Neural progenitor cell (in vitro differentiated cells): ENCODE measurements around the gene IRS1. TPM values are rescaled to one million over a fixed set of nuclear protein-coding genes. Genes with fewer than 3 reads are reported as not detected.

Source experiments
- DNase-seq: peaks from one replicate; pipeline ENCODE4 v3.0.0-alpha.2; 2016; ENCODE audit warnings: low spot score
- H2AFZ ChIP-seq: fragments of 200-600 bp; sonication (generic); replicated peaks from 2 replicates; pipeline ENCODE4 v1.6.1; 2016; ENCODE audit warnings: antibody characterized with exemption
- H3F3A ChIP-seq: fragments of 200-600 bp; sonication (generic); 2 replicates; pipeline ENCODE4 v1.6.1; 2016; ENCODE audit warnings: antibody characterized with exemption, low read depth
- H3K27ac ChIP-seq: fragments of 200-600 bp; sonication (generic); 2 replicates; pipeline ENCODE4 v1.5.1; 2016; ENCODE audit warnings: mild to moderate bottlenecking
- H3K27me3 ChIP-seq: fragments of 200-600 bp; sonication (generic); 2 replicates; pipeline ENCODE4 v1.6.1; 2016; ENCODE audit warnings: mild to moderate bottlenecking, moderate library complexity
- H3K36me3 ChIP-seq: fragments of 200-600 bp; sonication (generic); 2 replicates; pipeline ENCODE4 v1.5.1; 2016
- H3K4me1 ChIP-seq: fragments of 200-600 bp; sonication (generic); 2 replicates; pipeline ENCODE4 v1.6.1; 2016; ENCODE audit warnings: mixed run types
- H3K4me2 ChIP-seq: fragments of 200-600 bp; sonication (generic); 2 replicates; pipeline ENCODE4 v1.6.1; 2016
- H3K4me3 ChIP-seq: fragments of 200-600 bp; sonication (generic); 2 replicates; pipeline ENCODE4 v1.5.1; 2016
- H3K79me2 ChIP-seq: fragments of 200-600 bp; sonication (generic); 2 replicates; pipeline ENCODE4 v1.6.1; 2016; ENCODE audit warnings: low read depth
- H3K9ac ChIP-seq: fragments of 200-600 bp; sonication (generic); 2 replicates; pipeline ENCODE4 v1.6.1; 2016
- H3K9me3 ChIP-seq: fragments of 200-600 bp; sonication (generic); 2 replicates; pipeline ENCODE4 v1.5.1; 2016; ENCODE audit warnings: low read depth
- H4K20me1 ChIP-seq: fragments of 200-600 bp; sonication (generic); 2 replicates; pipeline ENCODE4 v1.6.1; 2016; ENCODE audit warnings: low read depth
- H3K27ac Mint-ChIP-seq: 3 replicates; pipeline ENCODE4 v1.8.0; 2021; ENCODE audit warnings: mixed read lengths
- H3K27me3 Mint-ChIP-seq: 2 replicates; pipeline ENCODE4 v1.8.0; 2022; ENCODE audit warnings: low read depth, mild to moderate bottlenecking, inconsistent platforms, moderate library complexity, mixed read lengths; ENCODE audit not compliant: insufficient read depth
- H3K36me3 Mint-ChIP-seq: 3 replicates; pipeline ENCODE4 v1.8.0; 2021; ENCODE audit warnings: mixed read lengths
- H3K4me1 Mint-ChIP-seq: 3 replicates; pipeline ENCODE4 v1.8.0; 2021; ENCODE audit warnings: mixed read lengths
- H3K4me3 Mint-ChIP-seq: 3 replicates; pipeline ENCODE4 v1.8.0; 2021; ENCODE audit warnings: mild to moderate bottlenecking, moderate library complexity, mixed read lengths
- H3K9me3 Mint-ChIP-seq: 3 replicates; pipeline ENCODE4 v1.8.0; 2020; ENCODE audit warnings: mixed read lengths
- EZH2 ChIP-seq: fragments of 200-600 bp; sonication (generic); IDR thresholded peaks from 2 replicates; pipeline ENCODE4 v1.6.1; 2017; ENCODE audit warnings: antibody characterized with exemption, mild to moderate bottlenecking, moderate library complexity
- EZH2phosphoT487 ChIP-seq: fragments of 200-600 bp; sonication (generic); IDR thresholded peaks from 2 replicates; pipeline ENCODE4 v1.6.1; 2017; ENCODE audit warnings: antibody characterized with exemption
- total RNA-seq: library from RNA; depleted of rRNA; stranded (reverse); fragments of >200 nt; gene quantifications from 2 replicates; pipeline ENCODE4 v1.2.3, GENCODE V29; 2015; ENCODE audit warnings: low replicate concordance
- TF ChIP-seq, protein P1 (sequence below): fragments of 200-600 bp; sonication (generic); IDR thresholded peaks from 2 replicates; pipeline ENCODE4 v1.5.1; 2017; ENCODE audit warnings: antibody characterized with exemption, mild to moderate bottlenecking

IRS1 gene
- total RNA-seq, 1 donor from 2014 or later = 8.4 TPM

DNA sequence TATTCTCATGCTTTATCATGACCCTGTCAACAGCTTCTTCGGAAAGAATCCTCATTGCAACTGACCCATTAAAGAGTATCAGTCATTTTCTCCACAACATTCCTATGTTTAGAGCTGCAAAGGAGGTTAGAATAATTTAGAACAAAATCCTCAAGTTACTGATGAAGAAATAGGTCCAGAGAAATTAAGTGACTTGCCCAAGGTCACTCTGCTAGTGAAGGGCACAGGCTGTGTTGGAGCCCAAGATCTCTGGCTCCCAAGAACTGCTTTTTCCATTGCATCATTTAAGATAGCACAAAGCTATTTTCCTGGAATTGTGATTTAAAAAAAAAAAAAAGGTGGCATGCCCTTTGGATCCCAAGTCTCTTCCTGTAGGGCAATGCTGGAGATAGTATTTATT, 9.6 kb downstream of the IRS1 start:
- peaks cover 6% of the 10 kb centered on the region for H4K20me1 ChIP-seq
- Mint-ChIP-seq H3K4me3 (no peak overlapping the region), H3K9me3 (peaks cover 24% of the 10 kb centered on the region), H3K27me3 (no peaks in the 10 kb centered on the region), H3K4me1 (peaks cover 40% of the 10 kb centered on the region), H3K27ac (no peak overlapping the region), H3K36me3 (peaks cover 60% of the 10 kb centered on the region)
- no peaks in the 10 kb centered on the region for H3K27me3 ChIP-seq
- H3K79me2 ChIP-seq = peaks cover 79% of the 10 kb centered on the region
- no peak overlapping the region for H3K27ac ChIP-seq
- H3K4me2 ChIP-seq = no peak overlapping the region
- H3K9ac ChIP-seq = no peak overlapping the region
- H3K4me3 ChIP-seq = no peak overlapping the region
- no peak for DNase-seq
- no peak overlapping the region for H2AFZ ChIP-seq
- H3F3A ChIP-seq = peaks cover 11% of the 10 kb centered on the region
- H3K9me3 ChIP-seq = no peaks in the 10 kb centered on the region
- TF ChIP-seq EZH2 (no peak), EZH2phosphoT487 (no peak)
- TF ChIP-seq, protein P1, sequence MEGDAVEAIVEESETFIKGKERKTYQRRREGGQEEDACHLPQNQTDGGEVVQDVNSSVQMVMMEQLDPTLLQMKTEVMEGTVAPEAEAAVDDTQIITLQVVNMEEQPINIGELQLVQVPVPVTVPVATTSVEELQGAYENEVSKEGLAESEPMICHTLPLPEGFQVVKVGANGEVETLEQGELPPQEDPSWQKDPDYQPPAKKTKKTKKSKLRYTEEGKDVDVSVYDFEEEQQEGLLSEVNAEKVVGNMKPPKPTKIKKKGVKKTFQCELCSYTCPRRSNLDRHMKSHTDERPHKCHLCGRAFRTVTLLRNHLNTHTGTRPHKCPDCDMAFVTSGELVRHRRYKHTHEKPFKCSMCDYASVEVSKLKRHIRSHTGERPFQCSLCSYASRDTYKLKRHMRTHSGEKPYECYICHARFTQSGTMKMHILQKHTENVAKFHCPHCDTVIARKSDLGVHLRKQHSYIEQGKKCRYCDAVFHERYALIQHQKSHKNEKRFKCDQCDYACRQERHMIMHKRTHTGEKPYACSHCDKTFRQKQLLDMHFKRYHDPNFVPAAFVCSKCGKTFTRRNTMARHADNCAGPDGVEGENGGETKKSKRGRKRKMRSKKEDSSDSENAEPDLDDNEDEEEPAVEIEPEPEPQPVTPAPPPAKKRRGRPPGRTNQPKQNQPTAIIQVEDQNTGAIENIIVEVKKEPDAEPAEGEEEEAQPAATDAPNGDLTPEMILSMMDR = no peak
- peaks cover 33% of the 10 kb centered on the region for H3K4me1 ChIP-seq
- no peaks in the 10 kb centered on the region for H3K36me3 ChIP-seq

DNA sequence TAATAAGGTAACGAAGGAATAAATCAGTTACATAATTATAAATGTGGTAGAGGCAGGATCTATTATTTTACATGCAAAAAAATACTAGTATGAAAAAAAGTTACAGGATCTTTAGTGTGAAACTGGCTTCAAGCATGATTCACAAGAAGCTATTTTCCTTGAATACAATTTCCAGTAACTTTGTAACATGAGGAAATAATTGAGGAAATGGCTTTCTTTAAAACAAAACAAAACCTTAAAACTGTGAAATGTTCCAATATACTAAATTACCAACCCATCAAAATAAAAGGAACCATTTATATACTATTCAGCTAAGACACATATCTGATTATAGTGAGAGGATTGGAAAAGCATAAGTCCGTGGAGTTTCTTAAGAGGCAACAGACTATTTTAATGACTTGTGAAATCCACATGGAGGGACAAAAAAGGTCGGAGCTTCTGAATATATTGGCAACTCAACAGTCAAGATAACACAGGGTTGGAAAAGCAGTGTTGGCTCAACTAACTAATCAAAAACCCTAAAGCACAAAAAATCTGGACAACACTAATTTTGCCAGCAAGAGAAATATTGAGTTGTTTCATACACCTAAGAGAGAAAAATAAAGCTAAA, 10.6 kb downstream of the IRS1 start:
- H4K20me1 ChIP-seq = peaks cover under 1% of the 10 kb centered on the region
- no peak for DNase-seq
- H3K9me3 ChIP-seq = no peaks in the 10 kb centered on the region
- TF ChIP-seq, protein P1 = no peak
- TF ChIP-seq EZH2 = no peak
- no peak for TF ChIP-seq EZH2phosphoT487
- peaks cover 69% of the 10 kb centered on the region for H3K79me2 ChIP-seq
- peaks cover 27% of the 10 kb centered on the region for H3K4me1 ChIP-seq
- no peak overlapping the region for H2AFZ ChIP-seq
- no peak overlapping the region for H3K9ac ChIP-seq
- no peak overlapping the region for H3K27ac Mint-ChIP-seq
- no peaks in the 10 kb centered on the region for H3K36me3 ChIP-seq
- H3K4me3 ChIP-seq = no peak overlapping the region
- H3K36me3 Mint-ChIP-seq = peaks cover 57% of the 10 kb centered on the region
- peaks cover 31% of the 10 kb centered on the region for H3K4me1 Mint-ChIP-seq
- H3K9me3 Mint-ChIP-seq = peaks cover 29% of the 10 kb centered on the region
- peaks cover 11% of the 10 kb centered on the region for H3F3A ChIP-seq
- no peaks in the 10 kb centered on the region for H3K27me3 ChIP-seq
- no peak overlapping the region for H3K27ac ChIP-seq
- no peak overlapping the region for H3K4me3 Mint-ChIP-seq
- H3K27me3 Mint-ChIP-seq = no peaks in the 10 kb centered on the region
- H3K4me2 ChIP-seq = no peak overlapping the region

DNA sequence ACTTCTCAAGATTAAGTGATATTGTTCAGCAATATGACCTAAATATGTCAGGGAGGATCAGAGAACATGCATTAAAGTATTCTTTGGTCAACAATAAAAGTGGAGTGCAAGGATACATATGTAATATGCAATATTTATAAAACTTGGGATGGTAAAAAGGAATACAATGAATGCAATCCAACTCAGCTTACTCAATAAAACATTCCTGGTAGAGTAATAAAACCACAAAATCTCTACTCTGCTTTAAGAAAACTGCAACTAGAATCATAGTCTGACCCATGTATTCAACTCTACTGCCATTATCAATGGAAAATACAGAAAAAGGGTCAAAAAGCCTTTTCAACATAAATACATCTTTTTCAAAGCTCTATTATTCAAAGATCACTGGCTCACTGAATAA, 11.6 kb downstream of the IRS1 start:
- no peaks in the 10 kb centered on the region for H4K20me1 ChIP-seq
- TF ChIP-seq EZH2 (no peak), EZH2phosphoT487 (no peak)
- TF ChIP-seq, protein P1 = no peak

More for the DNA sequence above, 11.6 kb downstream of the IRS1 start:
- H3K27me3 ChIP-seq = no peaks in the 10 kb centered on the region
- H3K9me3 ChIP-seq = no peaks in the 10 kb centered on the region
- Mint-ChIP-seq H3K27me3 (no peaks in the 10 kb centered on the region), H3K36me3 (peaks cover 64% of the 10 kb centered on the region), H3K4me3 (no peak overlapping the region), H3K4me1 (peaks cover 22% of the 10 kb centered on the region), H3K27ac (no peak overlapping the region), H3K9me3 (peaks cover 35% of the 10 kb centered on the region)
- no peak overlapping the region for H3K27ac ChIP-seq
- no peak overlapping the region for H2AFZ ChIP-seq
- H3F3A ChIP-seq = peaks cover 11% of the 10 kb centered on the region
- no peak overlapping the region for H3K4me2 ChIP-seq
- no peak for DNase-seq
- H3K36me3 ChIP-seq = no peaks in the 10 kb centered on the region
- H3K4me3 ChIP-seq = no peak overlapping the region
- no peak overlapping the region for H3K9ac ChIP-seq
- H3K79me2 ChIP-seq = peaks cover 60% of the 10 kb centered on the region
- H3K4me1 ChIP-seq = peaks cover 18% of the 10 kb centered on the region
